Mesodermal cell (in vitro differentiated cells): ENCODE data around the gene C16orf92. TPM values are rescaled to one million over a fixed set of nuclear protein-coding genes. Genes with fewer than 3 reads are reported as not detected.

Source experiments
- H3K27ac ChIP-seq: 2 replicates; pipeline ENCODE4 v1.7.0; 2013; ENCODE audit warnings: mild to moderate bottlenecking, low read depth, low read length, moderate library complexity; ENCODE audit not compliant: severe bottlenecking
- H3K36me3 ChIP-seq: 2 replicates; pipeline ENCODE4 v1.7.1; 2013; ENCODE audit warnings: mild to moderate bottlenecking, low read length, moderate library complexity; ENCODE audit not compliant: control insufficient read depth, insufficient read depth
- H3K4me1 ChIP-seq: one replicate; pipeline ENCODE4 v1.7.1; 2013; ENCODE audit warnings: mild to moderate bottlenecking, low read length; ENCODE audit not compliant: insufficient read depth, control insufficient read depth, poor library complexity, severe bottlenecking
- H3K4me3 ChIP-seq: 2 replicates; pipeline ENCODE4 v1.7.0; 2013; ENCODE audit warnings: low read length, control low read depth, mild to moderate bottlenecking; ENCODE audit not compliant: insufficient read depth, poor library complexity, severe bottlenecking; ENCODE audit errors: extremely low read depth
- H3K9me3 ChIP-seq: 2 replicates; pipeline ENCODE4 v1.7.1; 2013; ENCODE audit warnings: mild to moderate bottlenecking, low read length, moderate library complexity; ENCODE audit not compliant: control insufficient read depth
- WGBS, 2 experiments: methylation state at CpG; one replicate each; pipeline ENCODE4 v1.1.5; 2013; ENCODE audit warnings: missing lambda C conversion rate in 2 of 2; ENCODE audit not compliant: insufficient coverage in 2 of 2; 5-methylcytosine and 5-hydroxymethylcytosine counted together
- polyA plus RNA-seq, 2 experiments: library from polyadenylated mRNA; stranded (reverse); fragments of 50-300 nt; gene quantifications; one replicate each; pipeline ENCODE4 v1.2.3, GENCODE V29; 2013

Gene C16orf92, protein sequence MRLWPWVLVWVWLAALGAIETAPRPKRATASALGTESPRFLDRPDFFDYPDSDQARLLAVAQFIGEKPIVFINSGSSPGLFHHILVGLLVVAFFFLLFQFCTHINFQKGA
- not detected for polyA plus RNA-seq (2013, experiment 1 of 2)
- polyA plus RNA-seq (2013, experiment 2 of 2), result not detected

DNA sequence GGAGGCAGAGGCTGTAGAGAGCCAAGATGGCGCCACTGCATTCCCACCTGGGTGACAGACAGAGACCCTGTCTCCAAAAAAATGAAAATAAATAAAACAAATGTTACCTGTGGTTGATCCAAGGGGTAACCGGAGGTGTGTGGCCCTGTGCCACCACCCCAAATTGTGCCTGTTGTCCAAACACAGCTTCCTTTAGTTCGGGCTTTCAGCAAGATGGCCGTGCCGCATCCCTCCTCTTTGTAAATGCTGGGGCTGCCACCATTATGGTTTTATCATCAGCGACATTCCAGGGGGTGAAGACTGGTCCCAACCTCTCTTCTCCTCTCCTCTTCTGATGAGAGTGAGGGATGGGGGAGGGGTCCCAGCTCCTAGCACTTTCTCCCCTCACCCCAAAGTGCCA is at the start of gene C16orf92:
Gene C16orf92 (plus strand): TSS at position 312 of the 400 bp plus-strand sequence. CDS start 143 bp downstream, outside the sequence.
- Histone ChIP-seq H3K4me3 (no peak within 1 kb of the TSS), H3K27ac (no peak within 1 kb of the TSS), H3K36me3 (no peaks in the 10 kb centered on the region), H3K4me1 (no peaks in the 10 kb centered on the region), H3K9me3 (no peaks in the 10 kb centered on the region)
- WGBS, 2 experiments, result 86 to 94% methylated on average over 3 to 5 of the region's 6 CpGs

DNA sequence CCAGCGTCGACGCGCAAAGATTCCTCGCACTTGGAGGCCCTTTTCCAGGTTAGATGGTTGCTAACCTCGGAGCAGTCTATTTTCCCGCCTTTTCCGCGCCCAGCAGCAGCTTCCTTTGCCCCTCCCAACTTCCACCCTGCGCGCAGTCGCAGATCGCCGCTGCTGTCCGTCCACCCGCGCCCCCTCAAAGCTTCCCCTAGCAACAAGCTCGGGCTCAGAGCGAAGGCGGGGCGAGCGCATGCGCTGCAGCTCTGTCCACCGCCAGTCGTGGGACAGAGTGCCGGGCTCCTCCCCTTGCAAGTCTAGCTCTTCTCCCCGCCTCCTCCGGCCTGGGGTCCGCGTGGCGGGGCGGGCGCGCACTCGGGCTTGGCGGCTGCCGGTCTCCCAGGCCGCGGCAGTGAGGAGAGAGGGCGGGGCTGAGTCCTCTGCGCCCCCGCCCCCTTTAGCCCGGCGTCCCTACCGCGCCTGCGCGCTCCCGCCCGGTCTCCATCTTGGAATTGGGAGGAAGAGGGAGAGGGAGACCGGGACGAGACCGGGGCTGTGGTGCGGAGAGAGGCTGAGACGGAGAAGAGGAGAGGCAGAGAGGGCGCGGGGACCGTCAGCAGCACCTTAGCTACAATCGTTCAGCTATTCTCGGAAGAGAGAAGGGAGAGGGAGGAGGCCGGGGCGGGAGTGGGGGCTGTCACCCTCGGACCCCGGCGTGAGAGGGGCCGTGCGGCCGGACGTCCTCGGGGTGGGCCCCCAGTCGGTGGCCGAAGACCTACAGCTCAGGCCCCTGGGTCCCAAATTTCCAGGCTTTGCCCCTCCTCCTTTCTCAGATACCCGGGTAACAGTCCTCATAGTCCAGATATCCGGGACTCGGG is 49.4 kb upstream of the C16orf92 start, which contains the start of gene TAOK2:
Gene TAOK2 (plus strand): TSS at position 485 of the 863 bp plus-strand sequence. CDS start 3,905 bp downstream, outside the sequence.
- 3 to 5% methylated on average over 43 to 62 of the region's 75 CpGs for WGBS, 2 experiments

DNA sequence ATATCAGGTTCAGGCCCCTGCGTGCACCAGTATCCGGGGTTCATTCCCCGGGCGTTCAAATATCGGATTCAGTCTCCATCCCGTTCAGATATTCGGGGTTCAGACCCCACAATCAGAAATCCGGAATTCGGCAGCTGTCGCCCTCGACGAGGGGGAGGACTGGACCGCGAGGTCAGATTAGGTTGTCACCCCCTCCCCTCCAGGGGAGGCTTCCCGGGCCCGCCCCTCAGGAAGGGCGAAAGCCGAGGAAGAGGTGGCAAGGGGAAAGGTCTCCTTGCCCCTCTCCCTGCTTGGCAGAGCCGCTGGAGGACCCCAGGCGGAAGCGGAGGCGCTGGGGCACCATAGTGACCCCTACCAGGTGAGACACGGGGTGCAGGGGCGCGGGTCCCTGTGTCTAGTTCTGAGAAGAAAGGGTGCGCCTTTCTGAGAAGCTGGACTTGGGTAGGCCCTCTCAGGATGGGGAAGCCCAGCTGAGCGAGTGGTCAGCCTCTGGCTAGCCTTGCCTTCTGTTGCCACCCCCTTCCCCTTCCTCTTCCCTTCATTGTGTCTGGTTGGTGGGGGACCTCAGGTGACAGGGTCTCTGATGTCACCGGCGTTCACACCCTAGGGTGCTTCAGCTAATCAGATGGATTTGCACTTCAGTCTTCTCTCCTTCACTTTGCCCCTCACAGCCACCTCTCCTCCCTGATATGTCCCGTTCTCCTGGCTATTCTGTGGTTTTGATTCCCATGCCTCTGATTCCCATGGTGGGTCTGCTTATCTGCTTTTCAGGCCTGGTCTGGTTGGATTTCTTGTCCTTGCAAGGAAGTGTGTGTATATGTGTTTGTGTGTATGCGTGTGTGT is 48.5 kb upstream of the C16orf92 start:
- H3K27ac ChIP-seq, result peak overlapping the region; percentile 79
- H3K4me3 ChIP-seq, result peak overlapping the region; percentile 80
- 5 to 8% methylated on average over 17 to 27 of the region's 31 CpGs for WGBS, 2 experiments
- peaks cover 21% of the 10 kb centered on the region for H3K4me1 ChIP-seq
- H3K36me3 ChIP-seq, result peaks cover 60% of the 10 kb centered on the region
- peaks cover 8% of the 10 kb centered on the region for H3K9me3 ChIP-seq

More for the DNA sequence above, 49.4 kb upstream of the C16orf92 start, which contains the start of gene TAOK2:
- Histone ChIP-seq H3K27ac (peak within 1 kb of the TSS; percentile 79), H3K4me1 (peaks cover 21% of the 10 kb centered on the region), H3K4me3 (peak within 1 kb of the TSS; percentile 80), H3K36me3 (peaks cover 57% of the 10 kb centered on the region), H3K9me3 (peaks cover 8% of the 10 kb centered on the region)

DNA sequence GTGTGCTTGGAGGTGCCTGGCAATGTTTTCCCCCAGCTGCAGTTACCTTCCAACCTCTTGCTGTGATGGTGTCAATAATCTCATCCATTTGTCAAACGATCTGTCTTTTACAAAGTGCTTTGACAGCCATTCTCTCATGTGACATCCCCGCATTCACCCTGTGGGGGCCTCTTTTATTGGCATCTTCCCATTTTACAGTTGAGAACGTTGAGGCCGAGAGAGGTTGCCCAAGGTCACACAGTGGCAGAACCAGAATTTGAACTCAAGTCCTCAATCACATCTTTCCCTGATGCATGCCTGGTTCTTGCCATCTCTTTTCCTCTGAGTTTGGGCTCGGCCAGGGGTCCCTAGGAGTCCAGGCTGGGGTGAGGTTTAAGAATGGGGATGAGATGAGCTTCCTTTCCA is 47.9 kb upstream of the C16orf92 start:
- Histone ChIP-seq H3K9me3 (peaks cover 8% of the 10 kb centered on the region), H3K27ac (peak overlapping the region; percentile 64), H3K36me3 (peaks cover 61% of the 10 kb centered on the region), H3K4me1 (peaks cover 21% of the 10 kb centered on the region), H3K4me3 (peak overlapping the region; percentile 80)
- 82 to 83% methylated on average over 4 to 5 of the region's 5 CpGs for WGBS, 2 experiments

GRCh38 chr16:29975811-29976511 is 47.0 kb upstream of the C16orf92 start:
- Histone ChIP-seq H3K4me3 (peak overlapping the region; percentile 80), H3K36me3 (peaks cover 63% of the 10 kb centered on the region), H3K9me3 (peaks cover 8% of the 10 kb centered on the region), H3K27ac (peak overlapping the region; percentile 36), H3K4me1 (peaks cover 21% of the 10 kb centered on the region)
- WGBS, 2 experiments, result 53 to 57% methylated on average over 6 of the region's 6 CpGs

DNA sequence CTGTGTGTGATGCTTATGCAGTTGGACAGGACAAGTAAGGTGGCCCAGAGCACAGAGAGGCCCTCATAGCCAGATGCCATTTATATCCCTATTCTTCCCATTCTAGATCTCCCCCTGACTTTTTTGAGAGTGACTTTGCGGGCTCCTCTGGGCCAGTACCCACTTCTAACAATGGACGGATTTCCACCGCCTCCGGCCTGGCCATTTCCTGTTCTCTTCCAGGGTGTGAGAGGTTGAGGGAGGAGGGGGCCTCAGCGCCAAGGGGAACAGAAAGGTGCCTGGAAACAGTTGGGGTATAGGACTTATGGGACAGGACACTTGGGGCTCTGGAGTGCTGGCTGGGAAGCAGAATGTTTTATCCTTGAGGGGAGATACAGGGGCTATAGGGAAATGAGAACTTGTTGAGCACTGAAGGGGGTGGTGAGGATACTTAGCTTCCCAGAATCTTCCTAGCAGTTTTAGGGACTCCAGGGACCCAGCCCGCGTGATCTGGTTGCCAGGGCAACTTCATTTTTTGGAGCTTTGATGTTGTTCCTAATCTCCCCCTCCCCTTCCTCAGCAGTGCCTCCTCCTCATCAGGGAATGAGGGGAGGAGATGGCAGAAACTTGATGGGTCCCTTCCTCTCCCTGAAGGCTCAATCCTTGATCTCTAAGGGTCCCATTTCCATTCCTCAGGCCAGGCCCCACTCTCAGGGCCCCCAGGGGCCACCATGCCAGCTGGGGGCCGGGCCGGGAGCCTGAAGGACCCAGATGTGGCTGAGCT is 45.8 kb upstream of the C16orf92 start:
- Histone ChIP-seq H3K4me1 (peaks cover 21% of the 10 kb centered on the region), H3K9me3 (peaks cover 8% of the 10 kb centered on the region), H3K4me3 (peak overlapping the region; percentile 8), H3K36me3 (peaks cover 65% of the 10 kb centered on the region), H3K27ac (no peak overlapping the region)
- WGBS, 2 experiments, result 85 to 87% methylated on average over 4 to 7 of the region's 9 CpGs

DNA sequence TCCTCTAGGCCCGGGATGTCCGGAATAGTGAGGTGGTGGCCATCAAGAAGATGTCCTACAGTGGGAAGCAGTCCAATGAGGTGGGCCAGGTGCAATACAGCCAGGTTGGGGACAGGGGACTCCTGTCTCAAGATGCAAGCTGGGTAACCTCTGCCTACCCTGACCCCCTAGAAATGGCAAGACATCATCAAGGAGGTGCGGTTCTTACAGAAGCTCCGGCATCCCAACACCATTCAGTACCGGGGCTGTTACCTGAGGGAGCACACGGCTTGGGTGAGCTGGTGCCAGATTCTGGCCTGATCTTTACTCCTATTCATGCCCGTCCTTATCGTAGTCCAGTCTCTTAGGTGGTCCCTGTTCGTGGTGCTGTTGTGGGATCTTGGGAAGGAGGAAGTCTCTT is 44.9 kb upstream of the C16orf92 start:
- Histone ChIP-seq H3K4me1 (peaks cover 21% of the 10 kb centered on the region), H3K27ac (no peak overlapping the region), H3K36me3 (peaks cover 66% of the 10 kb centered on the region), H3K9me3 (no peaks in the 10 kb centered on the region), H3K4me3 (no peak overlapping the region)
- 99 to 100% methylated on average over 8 to 9 of the region's 9 CpGs for WGBS, 2 experiments

DNA sequence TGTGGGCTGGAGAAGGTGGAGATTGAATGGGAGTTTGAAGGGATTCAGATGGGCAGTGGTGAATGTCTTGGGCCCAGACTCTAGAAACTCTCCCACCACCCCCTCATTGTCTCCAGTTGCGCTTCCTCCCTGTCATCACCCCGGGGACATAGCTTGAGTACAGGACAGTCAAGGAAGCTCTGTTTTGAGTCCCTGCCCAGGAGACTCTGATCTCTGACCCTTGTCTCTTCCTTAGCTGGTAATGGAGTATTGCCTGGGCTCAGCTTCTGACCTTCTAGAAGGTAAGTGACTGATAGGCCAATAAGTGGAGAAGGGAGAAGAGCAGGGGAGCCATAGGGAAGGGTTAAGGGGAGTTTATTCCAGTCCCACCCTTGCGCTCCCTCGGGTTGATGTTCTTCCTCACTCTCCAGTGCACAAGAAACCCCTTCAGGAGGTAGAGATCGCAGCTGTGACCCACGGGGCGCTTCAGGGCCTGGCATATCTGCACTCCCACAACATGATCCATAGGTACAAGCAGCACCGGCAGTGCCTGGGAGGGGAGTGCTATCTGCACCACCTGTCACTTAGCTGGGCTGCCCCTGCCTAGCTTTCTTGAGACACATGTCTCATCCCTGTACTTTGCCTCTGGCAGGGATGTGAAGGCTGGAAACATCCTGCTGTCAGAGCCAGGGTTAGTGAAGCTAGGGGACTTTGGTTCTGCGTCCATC is 44.3 kb upstream of the C16orf92 start:
- H3K4me3 ChIP-seq, result no peak overlapping the region
- no peaks in the 10 kb centered on the region for H3K9me3 ChIP-seq
- 93 to 95% methylated on average over 7 of the region's 9 CpGs for WGBS, 2 experiments
- no peak overlapping the region for H3K27ac ChIP-seq
- H3K36me3 ChIP-seq, result peaks cover 72% of the 10 kb centered on the region
- peaks cover 21% of the 10 kb centered on the region for H3K4me1 ChIP-seq
